ENCODE measurements around the gene PREP.

Gene PREP

GRCh38 chr6:105369145-105369544 is 33.7 kb downstream of the PREP start:
- no peak for ATAC-seq (ENCODE audit: low read depth)
- peaks cover 70% of the 10 kb centered on the region for H3K36me3 ChIP-seq (ENCODE audit: low read depth)

GRCh38 chr6:105364243-105364642 is 38.6 kb downstream of the PREP start:
- no peak for TF ChIP-seq CTCF (IDR thresholded peaks at IDR 0.05; ENCODE audit: poor library complexity, severe bottlenecking)
- ATAC-seq (ENCODE audit: low read depth) (peak; percentile 87), DNase-seq (ENCODE audit: low spot score) (peak; percentile 62)
- no peak overlapping the region for H3K4me3 ChIP-seq (ENCODE audit: severe bottlenecking)
- H3K4me1 ChIP-seq (ENCODE audit: insufficient read depth, poor library complexity, severe bottlenecking) = peaks cover 38% of the 10 kb centered on the region
- H3K27ac ChIP-seq (ENCODE audit: poor library complexity, severe bottlenecking) = peak overlapping the region; percentile 86
- no peaks in the 10 kb centered on the region for H3K9me3 ChIP-seq (ENCODE audit: severe bottlenecking)
- H3K27me3 ChIP-seq (ENCODE audit: insufficient read depth, poor library complexity, severe bottlenecking) = no peaks in the 10 kb centered on the region
- H3K36me3 ChIP-seq (ENCODE audit: low read depth) = peaks cover 83% of the 10 kb centered on the region

More at GRCh38 chr6:105369145-105369544, 33.7 kb downstream of the PREP start:
- Histone ChIP-seq H3K27ac (ENCODE audit: poor library complexity, severe bottlenecking) (no peak overlapping the region), H3K27me3 (ENCODE audit: insufficient read depth, poor library complexity, severe bottlenecking) (no peaks in the 10 kb centered on the region), H3K4me1 (ENCODE audit: insufficient read depth, poor library complexity, severe bottlenecking) (peaks cover 28% of the 10 kb centered on the region), H3K4me3 (ENCODE audit: severe bottlenecking) (no peak overlapping the region), H3K9me3 (ENCODE audit: severe bottlenecking) (no peaks in the 10 kb centered on the region)
- TF ChIP-seq CTCF (IDR thresholded peaks at IDR 0.05; ENCODE audit: poor library complexity, severe bottlenecking) = no peak
- no peak for DNase-seq (ENCODE audit: low spot score)

- H3K9me3 ChIP-seq (ENCODE audit: severe bottlenecking) = no peaks in the 10 kb centered on the region
- H3K4me3 ChIP-seq (ENCODE audit: severe bottlenecking) = no peak overlapping the region
- peaks cover 83% of the 10 kb centered on the region for H3K36me3 ChIP-seq (ENCODE audit: low read depth)
- peaks cover 38% of the 10 kb centered on the region for H3K4me1 ChIP-seq (ENCODE audit: insufficient read depth, poor library complexity, severe bottlenecking)
- ATAC-seq (ENCODE audit: low read depth) = no peak
- no peaks in the 10 kb centered on the region for H3K27me3 ChIP-seq (ENCODE audit: insufficient read depth, poor library complexity, severe bottlenecking)
- DNase-seq (ENCODE audit: low spot score) = no peak
- TF ChIP-seq CTCF (IDR thresholded peaks at IDR 0.05; ENCODE audit: poor library complexity, severe bottlenecking) = peak; percentile 68
- peak overlapping the region; percentile 86 for H3K27ac ChIP-seq (ENCODE audit: poor library complexity, severe bottlenecking)
Measured at GRCh38 chr6:105363100-105363754, 39.7 kb downstream of the PREP start.

GRCh38 chr6:105359419-105360370 is 43.2 kb downstream of the PREP start:
- TF ChIP-seq CTCF (IDR thresholded peaks at IDR 0.05; ENCODE audit: poor library complexity, severe bottlenecking) = no peak
- H3K27ac ChIP-seq (ENCODE audit: poor library complexity, severe bottlenecking) = peak overlapping the region; percentile 77
- DNase-seq (ENCODE audit: low spot score) (no peak), ATAC-seq (ENCODE audit: low read depth) (peak; percentile 86)
- peaks cover 33% of the 10 kb centered on the region for H3K4me1 ChIP-seq (ENCODE audit: insufficient read depth, poor library complexity, severe bottlenecking)
- H3K36me3 ChIP-seq (ENCODE audit: low read depth) = peaks cover 84% of the 10 kb centered on the region
- H3K4me3 ChIP-seq (ENCODE audit: severe bottlenecking) = no peak overlapping the region
- H3K27me3 ChIP-seq (ENCODE audit: insufficient read depth, poor library complexity, severe bottlenecking) = no peaks in the 10 kb centered on the region
- no peaks in the 10 kb centered on the region for H3K9me3 ChIP-seq (ENCODE audit: severe bottlenecking)
